BJ (cell line): ENCODE data around the gene LDLRAD4. TPM values are rescaled to one million over a fixed set of nuclear protein-coding genes. Genes with fewer than 3 reads are reported as not detected.

Source experiments
- CTCF ChIA-PET: fragments of 350-600 bp; formaldehyde crosslinking; extraction: SDS; loops from one replicate; lab custom pipeline; 2021; ENCODE audit warnings: antibody characterized with exemption, inconsistent platforms; lab: Yijun Ruan, JAX
- POLR2A ChIA-PET: fragments of 300-600 bp; sonication (Branson Sonifier 250); formaldehyde crosslinking; extraction: SDS; loops from one replicate; lab custom pipeline; 2021; ENCODE audit warnings: antibody characterized with exemption; lab: Charles Lee
- DNase-seq: peaks from one replicate; pipeline ENCODE4 v3.0.0-alpha.2; 2011; ENCODE audit warnings: low read depth
- H3K27me3 ChIP-seq: 2 replicates; pipeline ENCODE4 v1.6.0; 2011; ENCODE audit warnings: low read length; ENCODE audit not compliant: control insufficient read depth, insufficient read depth
- H3K36me3 ChIP-seq: 2 replicates; pipeline ENCODE4 v1.5.1; 2011; ENCODE audit warnings: low read length; ENCODE audit not compliant: control insufficient read depth, insufficient read depth
- H3K4me3 ChIP-seq: 2 replicates; pipeline ENCODE4 v1.5.1; 2011; ENCODE audit warnings: low read depth, mild to moderate bottlenecking, control low read depth, low read length
- CTCF ChIP-seq: IDR thresholded peaks from 2 replicates; pipeline ENCODE4 v1.5.1; 2011; ENCODE audit warnings: low read depth, mild to moderate bottlenecking, control low read depth, inconsistent platforms, low read length, moderate library complexity; ENCODE audit not compliant: insufficient read depth
- polyA plus RNA-seq: library from polyadenylated mRNA; depleted of rRNA; stranded (reverse); fragments of >200 nt; gene quantifications from 2 replicates; pipeline ENCODE4 v1.2.3, GENCODE V29; 2011

Gene LDLRAD4
- polyA plus RNA-seq, 1 experiment, result not detected

GRCh38 chr18:13361431-13361830, 142.9 kb downstream of the LDLRAD4 start:
- H3K27me3 ChIP-seq, result no peaks in the 10 kb centered on the region
- no peak for DNase-seq
- ChIA-PET CTCF (no interaction called here), POLR2A (no interaction called here)
- H3K36me3 ChIP-seq, result no peaks in the 10 kb centered on the region
- no peak for TF ChIP-seq CTCF
- no peak overlapping the region for H3K4me3 ChIP-seq

- POLR2A ChIA-PET, result no interaction called here
- CTCF ChIA-PET, result no interaction called here
- no peak overlapping the region for H3K4me3 ChIP-seq
- no peak for DNase-seq
- H3K36me3 ChIP-seq, result no peaks in the 10 kb centered on the region
- no peak for TF ChIP-seq CTCF
- no peaks in the 10 kb centered on the region for H3K27me3 ChIP-seq
Measured at GRCh38 chr18:13362051-13362450, 143.5 kb downstream of the LDLRAD4 start.

- CTCF ChIA-PET, result no interaction called here
- POLR2A ChIA-PET, result no interaction called here
- DNase-seq, result no peak
Measured at GRCh38 chr18:13362607-13363006, 144.0 kb downstream of the LDLRAD4 start.

GRCh38 chr18:13363359-13363758, 144.8 kb downstream of the LDLRAD4 start:
- CTCF ChIA-PET, result interaction anchor here (1.3 kb wide), 1 partner anchor 10 kb away, joined by 3 read pairs; no protein-coding TSS in a partner anchor

More at GRCh38 chr18:13362607-13363006, 144.0 kb downstream of the LDLRAD4 start:
- Histone ChIP-seq H3K36me3 (no peaks in the 10 kb centered on the region), H3K4me3 (no peak overlapping the region), H3K27me3 (no peaks in the 10 kb centered on the region)
- TF ChIP-seq CTCF, result no peak

GRCh38 chr18:13364721-13365205, 146.2 kb downstream of the LDLRAD4 start:
- ChIA-PET POLR2A (no interaction called here), CTCF (interaction anchor here (1.2 kb wide), 1 partner anchor 10 kb away, joined by 3 read pairs; no protein-coding TSS in a partner anchor)
- Histone ChIP-seq H3K4me3 (no peak overlapping the region), H3K27me3 (no peaks in the 10 kb centered on the region), H3K36me3 (no peaks in the 10 kb centered on the region)
- DNase-seq, result no peak
- no peak for TF ChIP-seq CTCF

More at GRCh38 chr18:13363359-13363758, 144.8 kb downstream of the LDLRAD4 start:
- no peak for TF ChIP-seq CTCF
- DNase-seq, result no peak
- no peaks in the 10 kb centered on the region for H3K36me3 ChIP-seq
- H3K4me3 ChIP-seq, result no peak overlapping the region
- H3K27me3 ChIP-seq, result no peaks in the 10 kb centered on the region
- POLR2A ChIA-PET, result no interaction called here
